HG03432 (cell line): Measurements from ENCODE around the gene UBAP1.
"Not testable (repeated sequence)": the region's sequence is repeated elsewhere in the genome, so short reads cannot be mapped to it uniquely, and the experiment has no call there.

Source experiments
- ATAC-seq: cut with Tn5 transposase; IDR thresholded peaks from one replicate; pipeline ENCODE4 v1.9.1; 2021; ENCODE audit warnings: mild to moderate bottlenecking, moderate library complexity; ENCODE audit not compliant: unreplicated experiment

The UBAP1 gene

GRCh38 chr9:34178436-34179212 is at the start of gene UBAP1:
TSS of gene UBAP1 (plus strand) at chr9:34179043. CDS start at chr9:34220915, 41,872 bp downstream.
- peak; percentile 99 for ATAC-seq

- no peak for ATAC-seq
Observed at GRCh38 chr9:34131571-34131970, 47.3 kb upstream of the UBAP1 start.

DNA sequence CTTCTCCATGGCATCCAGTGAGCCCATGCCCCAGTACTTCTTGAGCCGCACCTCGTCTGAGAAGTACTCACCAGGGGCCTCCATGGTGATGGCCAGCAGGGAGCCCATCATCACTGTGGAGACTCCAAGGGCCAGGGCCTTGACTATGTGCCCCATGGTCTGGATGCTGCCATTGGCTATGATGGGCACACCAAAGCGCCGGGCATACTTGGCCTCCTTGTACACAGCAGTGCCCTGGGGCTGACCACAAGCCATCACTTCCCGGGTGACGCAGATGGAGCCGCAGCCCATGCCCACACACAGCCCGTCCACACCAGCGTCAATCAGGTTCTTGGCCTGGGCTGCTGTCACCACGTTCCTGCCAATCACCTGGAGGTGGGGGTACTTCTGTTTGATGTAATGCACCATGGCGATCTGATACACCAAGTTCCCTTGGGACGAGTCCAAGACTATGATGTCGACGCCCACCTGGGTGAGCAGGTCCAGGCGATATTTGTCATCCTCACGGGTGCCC is 45.4 kb upstream of the UBAP1 start:
- no peak for ATAC-seq

DNA sequence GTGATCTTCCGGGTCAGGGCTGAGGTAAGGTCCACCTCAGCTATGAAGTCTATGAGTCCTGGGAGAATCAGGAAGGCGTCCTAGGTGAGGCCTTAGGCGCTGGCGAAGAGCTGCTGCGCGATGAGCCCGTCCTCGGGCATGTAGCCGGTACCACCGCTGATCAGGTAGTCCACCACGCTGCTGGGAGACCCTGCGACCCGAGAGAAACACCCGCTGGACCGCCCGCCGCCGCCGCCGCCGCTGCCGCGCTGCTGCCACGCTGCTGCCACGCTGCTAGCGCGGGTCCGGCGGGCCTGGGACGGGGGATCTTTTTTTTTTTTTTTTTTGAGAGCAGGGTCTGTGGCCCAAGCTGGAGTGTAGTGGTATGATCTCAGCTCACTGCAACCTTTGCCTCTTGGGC is 44.3 kb upstream of the UBAP1 start:
- no peak for ATAC-seq

DNA sequence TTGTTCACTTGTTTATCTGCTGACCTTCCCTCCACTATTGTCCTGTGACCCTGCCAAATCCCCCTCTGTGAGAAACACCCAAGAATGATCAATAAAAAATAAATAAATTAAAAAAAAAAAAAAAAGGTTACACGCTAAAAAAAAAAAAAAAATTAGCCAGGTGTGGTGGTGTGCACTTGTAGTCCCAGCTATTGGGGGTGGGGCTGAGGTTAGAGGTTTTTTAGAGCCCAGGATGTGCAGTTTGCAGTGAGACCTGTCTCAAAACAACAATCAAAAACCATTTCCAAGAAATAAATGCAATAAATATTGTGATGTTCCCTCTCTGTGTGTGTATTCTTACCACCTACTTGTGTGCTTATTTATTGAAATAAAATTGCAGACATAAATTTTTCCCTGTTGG is 40.2 kb upstream of the UBAP1 start:
- not testable (repeated sequence) for ATAC-seq

GRCh38 chr9:34139477-34140146 is 39.2 kb upstream of the UBAP1 start:
- no peak for ATAC-seq

GRCh38 chr9:34140853-34141252 is 38.0 kb upstream of the UBAP1 start:
- ATAC-seq, result no peak

DNA sequence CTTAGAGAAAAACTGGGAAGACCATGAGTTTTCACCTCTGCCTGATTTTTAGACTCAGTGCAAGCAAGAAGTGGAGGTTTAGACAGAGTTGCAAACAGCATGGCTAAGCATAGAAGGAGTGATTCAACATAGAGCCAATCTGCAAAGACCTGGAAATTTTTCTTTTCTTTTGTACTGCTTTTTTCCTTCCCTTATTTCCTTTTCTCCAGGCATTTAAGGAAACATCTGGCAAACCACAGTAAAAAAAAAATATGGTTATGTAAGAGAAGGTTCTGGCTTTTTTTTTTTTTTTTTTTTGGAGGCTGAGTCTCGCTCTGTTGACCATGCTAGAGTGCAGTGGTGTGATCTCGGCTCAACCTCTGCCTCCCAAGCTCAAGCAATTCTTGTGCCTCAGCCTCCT is 35.7 kb upstream of the UBAP1 start:
- no peak for ATAC-seq

DNA sequence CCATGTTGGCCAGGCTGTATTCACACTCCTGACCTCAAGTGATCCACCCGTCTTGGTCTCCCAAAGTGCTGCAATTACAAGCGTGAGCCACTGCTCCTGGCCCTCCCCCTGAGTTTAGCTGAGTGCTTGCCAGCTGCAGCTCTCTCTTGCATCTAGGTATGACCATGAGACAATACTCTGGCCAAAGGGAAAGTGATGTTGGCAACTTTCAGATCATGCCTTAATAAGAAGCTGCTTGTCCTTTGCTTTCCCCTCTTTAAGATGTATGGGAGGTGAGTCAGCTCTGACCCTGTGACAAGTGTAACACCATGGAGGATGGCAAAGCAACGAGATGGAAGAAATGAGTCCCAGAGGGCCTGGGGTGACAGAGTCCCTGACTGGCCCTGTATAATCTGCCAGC is 33.7 kb upstream of the UBAP1 start:
- ATAC-seq, result no peak

DNA sequence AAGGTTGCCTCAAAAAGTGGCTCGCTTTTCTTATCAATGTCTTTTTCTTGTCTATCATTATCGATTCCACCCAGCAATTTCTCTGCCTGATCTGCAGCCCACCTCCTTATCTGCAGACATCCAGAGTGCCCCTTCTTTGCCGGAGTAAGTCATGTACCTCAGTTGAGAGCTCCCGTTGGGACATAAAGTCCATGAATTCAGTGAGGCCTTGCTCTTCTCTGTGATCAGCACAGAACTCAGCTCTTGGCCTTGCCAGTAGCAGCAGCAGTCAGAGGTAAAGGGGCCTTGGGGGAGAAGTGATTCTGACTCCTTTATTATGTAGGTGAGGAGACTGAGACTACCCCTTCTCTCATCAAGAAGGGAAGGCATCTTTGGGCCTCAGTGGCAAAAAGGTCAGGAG is 27.4 kb upstream of the UBAP1 start:
- ATAC-seq, result no peak

DNA sequence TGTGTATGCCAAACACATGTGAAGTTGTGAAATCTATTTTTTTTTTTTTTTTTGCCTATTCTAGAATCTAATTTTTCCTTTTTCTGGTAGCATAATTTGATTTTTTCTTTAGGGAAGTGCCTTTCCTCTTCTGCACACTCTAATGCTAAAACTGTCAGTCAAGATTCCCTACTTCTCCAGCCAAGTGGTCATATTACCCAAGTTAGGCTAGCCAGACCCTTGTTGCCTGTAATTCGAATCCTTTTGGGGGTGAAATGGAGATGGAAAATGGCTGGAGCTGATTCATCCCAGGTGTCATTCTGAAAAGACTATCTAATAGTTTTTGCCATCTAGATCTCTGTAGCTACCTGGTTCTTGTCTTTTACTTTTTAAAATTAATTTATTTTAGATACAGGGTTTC is 24.8 kb upstream of the UBAP1 start:
- no peak for ATAC-seq

DNA sequence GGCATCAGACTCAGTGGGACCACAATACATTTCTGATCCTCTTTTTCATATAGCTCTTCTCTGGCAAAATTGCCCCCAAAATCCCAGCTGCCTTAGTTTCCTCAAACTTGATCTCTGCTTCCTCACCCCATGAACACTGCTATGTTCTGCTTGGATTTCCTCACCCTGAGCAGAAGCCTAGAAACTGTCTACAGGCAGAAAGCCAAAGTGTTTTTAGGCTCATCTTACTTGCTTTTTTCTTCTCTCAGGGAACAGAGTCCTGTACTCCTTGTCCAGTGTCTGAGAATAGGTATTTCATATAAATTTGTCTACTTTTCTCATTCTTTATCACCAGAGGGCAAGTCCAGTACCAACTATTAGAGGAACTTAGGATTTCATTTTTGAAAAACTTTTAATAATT is 21.5 kb upstream of the UBAP1 start:
- no peak for ATAC-seq

DNA sequence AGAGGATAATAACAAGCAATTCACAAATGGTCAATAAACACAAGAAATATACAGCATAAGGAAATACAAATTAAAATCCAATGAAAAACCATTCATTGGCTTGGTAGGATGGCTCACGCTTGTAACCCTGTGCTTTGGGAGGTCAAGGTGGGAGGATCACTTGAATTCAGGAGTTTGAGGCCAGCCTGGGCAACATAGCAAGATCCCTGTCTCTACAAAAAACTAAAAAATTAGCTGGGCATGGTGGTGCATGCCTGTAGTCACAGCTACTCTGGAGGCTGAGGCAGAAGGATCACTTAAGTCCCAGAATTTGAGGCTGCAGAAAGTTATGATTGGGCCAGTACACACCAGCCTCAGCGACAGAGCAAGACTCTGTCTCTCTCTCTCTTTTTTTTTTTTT is 20.9 kb upstream of the UBAP1 start:
- no peak for ATAC-seq

GRCh38 chr9:34158362-34158869 is 20.4 kb upstream of the UBAP1 start:
- no peak for ATAC-seq

- ATAC-seq, result no peak
Observed at GRCh38 chr9:34163434-34163833, 15.4 kb upstream of the UBAP1 start.

- ATAC-seq, result no peak
Observed at GRCh38 chr9:34169125-34169524, 9.7 kb upstream of the UBAP1 start.

DNA sequence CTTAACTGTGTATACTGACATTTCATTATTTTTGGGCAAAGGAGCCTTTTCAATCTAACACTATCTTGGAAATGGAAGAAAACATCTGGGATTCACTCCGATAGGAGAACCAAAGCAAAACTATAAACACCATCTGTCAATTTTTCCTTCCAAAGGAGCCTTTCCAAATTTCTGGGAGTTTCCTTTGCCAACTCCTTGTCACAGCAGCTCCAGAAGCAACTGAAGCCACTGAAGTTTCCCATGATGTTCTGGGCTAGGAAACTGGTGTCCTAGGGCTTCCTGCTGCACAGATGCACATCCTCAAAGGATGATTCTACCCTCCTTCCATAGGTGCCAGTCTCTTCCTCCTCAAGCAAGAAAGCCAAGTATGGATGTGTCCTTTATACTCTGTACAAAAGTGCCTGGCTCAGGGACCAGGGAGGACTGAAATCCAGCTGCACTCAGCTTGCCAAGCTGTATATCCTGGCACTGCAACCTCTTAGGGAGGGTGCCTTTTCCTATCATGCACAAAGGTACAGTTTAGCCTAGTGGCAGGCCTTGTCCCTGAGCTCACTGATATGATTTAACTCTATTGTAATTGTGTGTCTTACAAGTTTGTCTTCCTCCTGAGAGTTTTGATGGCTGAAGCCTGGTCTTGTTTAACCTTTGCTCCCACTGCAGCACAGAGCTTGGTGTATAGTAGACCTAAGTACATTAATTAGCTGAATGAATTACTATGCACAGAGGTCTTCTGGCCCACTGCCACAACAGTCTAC is 8.4 kb upstream of the UBAP1 start:
- no peak for ATAC-seq

DNA sequence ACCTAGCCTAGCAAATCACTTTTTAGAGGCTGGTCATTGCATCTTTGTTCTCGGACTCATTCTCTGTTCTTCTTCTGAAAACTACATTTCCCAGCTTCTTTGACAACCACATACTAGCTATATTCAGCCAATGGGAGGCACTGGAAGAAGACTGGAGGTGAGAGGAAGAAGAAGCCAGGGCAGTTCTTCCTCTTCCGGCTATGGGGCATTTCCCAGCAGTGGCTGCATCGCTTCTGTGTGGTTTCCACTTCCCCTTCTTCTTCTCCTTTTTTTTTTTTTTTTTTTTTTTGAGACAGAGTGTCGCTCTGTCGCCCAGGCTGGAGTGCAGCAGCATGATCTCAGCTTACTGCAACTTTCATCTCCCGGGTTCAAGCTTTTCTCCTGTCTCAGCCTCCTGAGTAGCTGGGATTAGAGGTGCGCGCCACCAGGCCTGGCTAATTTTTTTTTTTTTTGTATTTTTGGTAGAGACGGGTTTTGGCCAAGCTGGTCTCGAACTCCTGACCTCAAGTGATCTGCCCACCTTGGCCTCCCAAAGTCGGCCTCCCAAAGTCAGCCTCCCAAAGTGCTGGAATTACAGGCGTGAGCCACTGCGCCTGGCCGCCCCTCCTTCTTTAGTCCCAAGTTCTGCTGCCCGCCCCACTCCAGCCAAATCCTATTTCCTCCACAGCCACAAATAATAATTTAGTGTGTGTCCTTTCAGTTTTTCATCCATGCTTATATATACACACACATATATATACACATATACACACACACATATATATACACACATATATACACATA is 6.9 kb upstream of the UBAP1 start:
- ATAC-seq, result peak; percentile 49

- ATAC-seq, result no peak
Observed at GRCh38 chr9:34176089-34176488, 2.8 kb upstream of the UBAP1 start.

- no peak for ATAC-seq
Observed at GRCh38 chr9:34177593-34178435, 1.0 kb upstream of the UBAP1 start.
